Embryonic facial prominence (tissue), 1 donor: ENCODE measurements around the gene CSF1R.

Experiments
- DNase-seq: peaks from one replicate; pipeline ENCODE4 v3.0.0-alpha.2; 2016; ENCODE audit errors: extremely low spot score

The CSF1R gene

DNA sequence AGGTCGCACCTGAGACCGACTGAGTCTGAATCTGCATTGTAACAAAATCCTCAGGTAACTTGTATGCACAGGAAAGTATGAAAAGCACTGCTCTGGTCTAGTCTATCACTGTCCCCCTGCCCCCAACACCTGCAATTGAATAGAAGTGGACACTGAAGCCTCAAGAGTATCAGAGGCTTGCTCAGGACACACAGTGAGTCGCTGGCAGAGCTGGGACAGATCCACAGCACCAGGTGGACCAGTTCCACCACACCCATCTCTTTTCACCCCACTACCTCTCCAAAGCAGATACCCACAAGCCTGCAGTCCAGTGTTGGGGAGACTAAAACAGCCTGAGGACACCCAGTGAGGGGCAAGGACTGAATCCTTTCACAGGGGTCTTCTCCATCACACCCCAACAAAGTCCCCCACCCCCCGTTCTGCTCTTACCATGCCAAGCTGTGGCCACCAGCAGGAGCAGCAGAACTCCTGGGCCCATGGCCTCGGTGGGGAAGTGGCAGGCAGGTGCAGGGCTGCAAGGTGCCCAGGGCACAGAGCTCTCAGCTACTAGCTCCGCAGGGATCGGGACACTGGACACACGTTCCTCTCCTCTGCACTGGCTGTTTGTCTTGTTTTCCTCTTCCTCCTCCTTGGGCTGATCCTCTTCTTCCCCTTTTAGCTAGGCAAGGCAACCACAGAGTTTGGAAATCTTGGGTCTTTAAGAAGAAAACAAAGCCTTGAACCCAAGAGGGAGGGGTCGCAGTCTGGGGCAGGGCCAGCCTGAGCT lies at the start of gene CSF1R:
CSF1R (minus strand) TSS at position 605 of the 766 bp plus-strand sequence; CDS start at position 478, 127 bp downstream.
- no peak for DNase-seq

DNA sequence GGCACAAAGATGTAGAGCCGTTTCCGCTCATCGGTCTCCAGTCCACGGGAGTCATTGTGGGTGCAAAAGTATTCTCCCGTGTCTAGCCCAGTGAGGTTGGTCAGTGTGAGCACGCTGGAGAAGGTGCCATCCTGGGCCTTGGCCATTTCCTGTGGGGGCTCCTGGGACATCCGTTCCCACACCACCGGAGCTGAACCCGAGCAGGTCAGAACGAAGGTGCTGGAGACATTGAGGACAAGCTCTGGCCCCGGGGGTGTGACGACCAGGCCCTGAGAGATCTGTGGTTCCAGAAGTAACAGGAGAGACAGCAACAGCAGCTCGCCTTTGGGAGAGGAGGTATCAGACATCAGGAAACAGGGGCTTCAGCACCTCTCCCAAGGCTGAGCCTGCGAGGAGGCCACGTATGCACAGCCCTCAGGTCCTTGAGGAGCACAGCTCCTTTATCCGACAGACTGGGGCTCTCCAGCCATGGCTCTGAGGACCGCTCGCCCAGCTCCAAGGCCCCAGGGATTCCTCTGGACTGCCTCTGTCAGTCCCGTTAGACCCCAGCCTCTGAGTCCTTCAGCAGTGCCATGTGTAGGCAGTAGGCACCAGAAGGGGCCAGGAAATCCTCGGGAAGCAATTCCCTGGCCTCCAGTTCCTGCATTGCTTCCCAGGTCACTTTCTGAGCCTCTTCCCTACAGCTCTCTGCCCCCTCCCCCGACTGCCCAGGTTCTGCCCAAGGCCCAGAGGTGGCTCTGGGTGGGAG lies 49.4 kb upstream of the CSF1R start:
- DNase-seq: no peak

DNA sequence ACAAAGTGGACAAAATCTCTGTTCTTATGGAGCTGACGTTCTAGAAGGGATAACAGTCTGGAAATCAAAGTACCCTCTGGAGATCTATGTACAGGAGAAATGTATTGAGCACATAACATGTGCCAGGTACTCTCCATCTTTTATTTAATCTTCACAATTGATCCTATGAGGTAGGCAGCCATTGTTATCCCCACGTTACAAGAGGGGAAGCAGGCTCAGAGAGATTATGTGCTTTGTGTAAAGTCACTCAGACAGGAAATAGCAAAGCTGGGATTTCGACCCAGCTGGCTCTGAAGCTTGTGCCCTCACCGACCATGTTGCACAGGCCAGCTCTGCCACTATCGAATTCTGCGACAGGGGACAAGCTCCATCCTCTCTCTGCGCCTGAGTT lies 47.8 kb upstream of the CSF1R start:
- DNase-seq: no peak

DNA sequence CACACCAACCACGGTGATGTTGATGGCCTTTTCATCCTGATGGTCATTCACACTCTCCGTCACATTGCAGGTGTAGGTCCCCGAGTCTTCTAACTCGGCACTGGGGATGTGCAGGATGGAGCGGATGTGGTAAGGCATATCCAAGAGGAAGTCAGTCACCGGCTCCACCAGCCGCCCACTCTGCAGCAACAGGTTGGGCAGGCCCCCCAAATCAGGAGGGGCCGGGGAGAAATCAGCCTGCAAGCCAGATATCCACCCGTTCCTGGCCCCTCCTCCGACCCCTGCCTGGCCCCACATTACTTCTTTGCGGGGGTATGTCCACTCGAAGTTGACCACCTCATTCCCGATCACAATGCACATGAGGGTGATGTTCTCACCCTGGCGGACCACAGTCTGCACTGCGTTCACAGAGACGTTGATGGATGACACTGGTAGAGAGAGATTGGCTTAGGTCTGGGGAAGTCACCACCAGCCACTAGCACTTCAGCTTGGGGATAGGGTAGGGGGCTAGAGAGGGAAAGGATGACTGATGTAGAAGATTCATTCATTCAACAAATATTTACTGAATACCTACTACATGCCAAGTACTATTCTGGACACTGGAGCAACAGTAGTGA lies 47.3 kb upstream of the CSF1R start:
- DNase-seq: no peak

DNA sequence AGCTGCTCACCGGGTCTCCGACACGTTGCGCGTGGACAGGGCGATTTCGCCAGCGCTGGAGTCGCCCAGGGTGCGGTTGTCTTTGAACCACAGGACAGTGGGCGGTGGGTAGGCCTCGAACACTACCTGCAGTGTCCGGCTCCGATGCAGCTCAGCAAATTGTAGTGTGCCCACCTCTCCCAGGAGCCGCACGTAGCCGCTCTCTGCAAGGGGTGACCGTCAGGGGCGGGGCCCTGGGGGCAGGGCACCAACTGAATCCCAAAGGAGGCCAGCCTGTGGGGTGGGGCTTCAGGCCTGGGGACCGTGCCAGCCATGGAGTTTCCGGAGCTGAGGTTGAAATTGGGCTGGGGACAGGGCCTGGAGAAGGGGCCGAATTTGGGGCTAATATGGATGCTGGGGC lies 46.4 kb upstream of the CSF1R start:
- no peak for DNase-seq

DNA sequence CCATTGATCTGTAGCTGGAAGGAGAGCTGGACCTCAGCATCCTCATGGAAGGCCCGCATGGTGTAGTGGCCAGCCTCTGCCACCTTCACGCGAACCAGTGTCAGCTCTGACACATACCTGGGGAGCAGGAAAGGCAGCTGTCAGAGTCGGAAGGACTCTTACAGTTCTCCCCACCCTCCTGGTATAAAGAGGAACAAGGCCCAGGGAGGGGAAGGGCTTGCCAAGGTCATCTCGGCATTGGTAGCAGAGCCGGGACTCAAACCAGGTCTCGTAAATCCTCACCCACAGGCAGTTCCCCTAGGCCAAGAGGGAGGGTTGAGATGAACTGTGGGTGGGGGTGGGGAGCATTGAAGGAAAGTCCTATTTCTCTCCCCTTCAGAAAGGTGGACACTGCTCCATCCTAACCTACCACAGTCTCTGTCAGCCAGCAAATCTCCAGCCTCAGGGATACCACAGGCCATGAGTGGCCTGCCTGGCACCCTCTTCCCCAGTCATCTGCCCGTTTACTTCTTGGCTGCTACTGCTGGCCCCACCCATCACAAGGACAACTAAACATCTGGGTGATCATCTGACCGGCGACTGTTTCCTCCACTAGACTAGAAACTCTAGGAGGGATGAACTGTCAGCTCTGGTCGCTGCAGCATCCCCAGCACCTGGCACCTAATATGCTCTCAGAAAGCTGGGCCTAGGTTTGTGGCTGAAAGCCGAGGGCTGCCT lies 45.8 kb upstream of the CSF1R start:
- DNase-seq: no peak

DNA sequence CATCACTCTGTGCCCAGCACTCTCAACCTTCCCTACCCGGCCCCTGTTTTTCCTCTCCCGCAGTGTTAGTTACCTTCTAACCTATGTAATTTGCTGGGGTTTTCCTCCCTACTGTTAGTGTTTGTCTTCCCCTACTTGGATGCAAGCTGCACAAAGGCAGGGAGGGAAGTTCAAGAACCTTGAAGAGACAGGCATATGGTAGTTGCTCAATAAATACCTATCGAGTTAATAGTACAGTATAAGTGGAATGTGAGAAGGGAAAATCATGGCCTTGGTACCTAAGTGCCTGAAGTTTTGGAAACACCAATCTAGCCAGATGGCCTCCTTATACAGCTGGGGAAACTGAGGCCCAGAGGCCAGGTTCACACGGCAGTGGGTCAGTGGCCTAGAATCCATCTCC lies 45.1 kb upstream of the CSF1R start:
- DNase-seq: no peak

DNA sequence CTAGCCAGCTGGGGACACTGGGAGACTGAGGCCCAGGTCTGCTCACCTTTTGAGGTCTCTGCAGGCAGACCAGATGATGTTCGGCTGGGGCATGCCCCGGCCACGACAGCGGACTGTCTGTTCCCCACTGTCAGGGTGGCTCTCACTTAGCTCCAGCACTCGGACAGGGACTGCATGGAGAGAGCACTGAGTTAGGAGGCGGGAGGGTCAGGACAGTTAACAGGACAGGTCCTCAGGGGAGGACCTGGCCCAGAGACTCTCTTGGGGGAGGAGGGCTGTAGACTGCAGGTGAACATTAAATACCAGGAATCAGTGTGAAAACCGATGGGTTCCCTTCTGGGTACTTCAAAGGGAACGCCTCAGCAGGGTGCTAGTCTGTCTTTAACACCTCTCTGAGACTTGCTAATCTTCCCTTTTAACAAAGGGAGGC lies 44.2 kb upstream of the CSF1R start:
- DNase-seq: no peak

DNA sequence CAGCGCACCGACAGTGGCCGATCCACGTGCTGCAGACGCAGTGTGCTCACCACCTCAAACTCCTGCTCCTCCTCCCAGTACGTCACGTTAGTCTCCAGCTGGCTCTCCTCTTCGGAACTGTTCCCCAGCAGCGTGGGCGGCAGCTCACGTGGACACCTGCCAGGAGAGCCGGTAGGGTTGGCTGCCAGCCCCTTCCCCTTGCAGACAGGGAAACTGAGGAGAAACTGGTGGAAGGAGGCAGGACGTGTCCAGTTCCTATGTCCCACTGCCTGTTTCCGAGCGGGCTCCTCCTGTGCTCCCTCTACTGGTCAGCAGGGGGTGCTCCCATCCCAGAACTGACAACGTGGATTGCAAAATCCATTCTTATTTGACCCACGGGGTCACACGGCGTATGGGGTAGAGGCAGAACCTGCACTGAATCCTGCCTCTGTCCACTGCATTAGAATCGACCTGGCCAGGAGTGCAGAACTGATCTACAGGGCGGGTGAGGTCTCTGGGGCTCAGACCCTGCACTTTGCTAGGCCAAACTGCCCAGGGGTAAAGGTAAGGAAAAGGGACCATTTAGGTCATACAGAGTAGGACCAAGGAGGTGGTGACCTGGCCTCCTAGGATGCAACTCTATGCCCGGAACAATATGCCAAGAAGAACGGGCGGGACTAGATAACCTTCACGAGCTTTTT lies 43.6 kb upstream of the CSF1R start:
- DNase-seq: no peak

DNA sequence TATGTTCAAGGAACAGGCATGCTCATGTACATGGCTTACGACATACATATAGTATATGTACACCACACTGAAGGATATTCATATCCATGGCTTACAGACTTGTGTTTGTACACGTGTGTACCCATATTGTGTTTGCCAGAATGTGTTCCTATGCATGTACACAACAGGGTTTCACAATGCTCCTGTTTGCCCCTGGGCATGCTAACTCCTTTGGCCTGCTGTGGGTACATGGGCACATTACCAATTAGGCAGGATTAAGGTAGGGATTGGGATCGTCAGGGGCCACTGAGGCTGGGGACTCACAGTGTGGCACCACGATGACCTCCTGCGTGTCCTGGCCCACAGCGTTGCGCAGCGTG lies 43.1 kb upstream of the CSF1R start:
- DNase-seq: no peak

DNA sequence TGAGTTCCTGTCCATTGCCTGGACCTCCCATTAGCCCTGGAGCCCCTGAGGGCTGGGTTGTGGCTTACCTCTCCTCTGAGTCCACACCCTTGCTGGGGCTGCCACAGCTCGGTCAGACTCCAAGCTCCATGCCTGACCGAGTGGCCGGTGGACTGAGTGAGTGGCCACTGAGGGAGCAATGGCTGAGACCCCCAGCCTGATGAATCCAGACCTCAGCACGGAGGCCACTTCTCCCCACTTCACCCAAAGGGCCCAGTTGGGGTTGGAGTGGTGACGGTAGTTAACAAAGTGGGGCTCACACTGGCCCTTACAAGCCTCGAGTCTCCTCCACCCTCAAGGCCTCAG lies 40.5 kb upstream of the CSF1R start:
- DNase-seq: no peak

DNA sequence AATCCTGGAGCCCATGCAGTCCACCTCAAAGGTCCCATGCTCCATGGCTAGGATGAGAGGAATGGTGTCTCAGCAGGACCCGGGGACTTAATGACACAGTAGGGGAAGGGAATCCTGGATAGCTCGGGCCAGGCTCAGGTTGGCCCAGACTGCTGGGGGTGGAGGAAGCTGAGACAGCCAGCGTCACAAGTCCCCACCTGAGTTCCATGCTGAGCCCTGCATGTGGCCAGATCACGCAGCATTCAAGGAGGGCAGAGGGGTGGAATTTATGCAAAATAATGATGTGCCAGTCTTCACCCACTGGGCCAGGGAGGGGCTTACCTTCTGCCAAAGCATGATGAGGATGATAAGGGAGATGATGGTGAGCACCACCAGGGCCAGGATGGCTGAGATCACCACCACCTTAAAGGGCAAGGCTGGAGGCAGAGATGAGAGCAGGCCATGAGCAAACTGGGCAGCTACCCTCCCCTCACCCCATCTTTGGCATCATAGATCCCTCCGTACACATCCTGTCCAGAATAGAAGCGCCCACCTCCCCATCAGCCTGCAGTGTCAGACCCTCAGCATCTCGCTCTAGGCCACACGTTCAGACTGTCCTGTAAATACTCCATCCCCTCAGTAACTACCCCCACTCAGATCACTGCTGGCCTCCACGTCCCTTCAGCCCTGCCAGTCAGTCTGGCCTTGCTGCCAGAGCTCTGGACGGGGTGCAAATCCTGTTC lies 40.0 kb upstream of the CSF1R start:
- DNase-seq: no peak

DNA sequence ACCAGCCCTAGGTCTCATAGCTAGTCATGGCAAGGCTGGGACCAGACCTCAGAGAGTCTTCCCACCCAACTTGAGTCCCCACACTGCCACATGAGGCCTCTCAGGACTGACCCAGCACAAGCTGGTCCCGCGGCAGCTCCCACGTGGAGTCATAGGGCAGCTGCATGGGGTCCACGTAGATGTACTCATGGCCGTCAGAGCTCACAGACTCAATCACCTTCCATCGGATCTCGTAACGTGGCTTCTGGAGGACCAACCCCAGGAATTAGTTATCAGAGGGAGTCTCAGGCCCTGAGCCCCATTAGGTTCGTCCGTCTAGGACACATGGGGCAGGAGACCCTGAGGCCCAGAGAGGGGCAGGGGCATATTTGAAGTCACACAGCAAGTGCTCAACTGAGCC lies 39.0 kb upstream of the CSF1R start:
- no peak for DNase-seq

DNA sequence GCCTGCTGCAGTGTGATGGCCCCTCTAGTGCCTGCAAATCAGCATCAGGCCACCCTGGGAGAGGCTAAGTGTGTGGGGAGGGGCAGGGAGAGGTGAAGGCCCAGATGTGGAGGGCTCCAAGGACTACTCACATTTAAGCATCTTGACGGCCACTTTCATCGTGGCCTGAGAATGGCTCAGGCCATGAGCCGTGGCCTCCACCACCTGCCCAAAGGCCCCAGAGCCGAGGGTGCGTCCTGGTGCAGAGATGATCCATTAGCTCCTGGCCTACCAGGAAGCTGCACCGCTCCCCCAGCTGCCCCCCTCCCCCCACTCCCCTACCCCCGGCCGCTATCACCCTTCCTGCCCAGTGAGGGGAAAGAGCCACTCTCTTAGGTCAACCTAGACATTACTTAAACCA lies 38.2 kb upstream of the CSF1R start:
- no peak for DNase-seq

DNA sequence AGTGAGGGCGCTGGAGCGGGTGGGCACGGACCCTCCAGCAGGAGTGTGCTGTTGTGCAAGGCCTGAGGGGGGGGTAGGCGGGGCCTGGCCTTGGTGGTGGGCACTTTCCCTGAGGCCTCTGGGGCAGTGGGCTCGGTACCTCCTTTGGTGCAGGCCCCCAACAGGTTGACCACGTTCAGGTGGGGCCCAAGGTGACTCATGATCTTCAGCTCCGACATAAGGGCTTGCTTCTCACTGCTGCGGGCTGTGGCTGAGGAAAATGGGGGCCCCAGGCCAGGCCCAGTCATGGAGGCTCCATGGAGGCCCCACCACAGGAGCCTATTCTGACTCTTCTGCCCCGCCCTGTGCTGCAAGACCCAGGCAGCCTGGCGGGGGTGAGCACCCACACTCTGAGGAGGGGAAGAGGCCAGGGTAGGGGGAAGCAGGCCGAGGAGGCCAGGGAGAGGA lies 37.8 kb upstream of the CSF1R start:
- no peak for DNase-seq

DNA sequence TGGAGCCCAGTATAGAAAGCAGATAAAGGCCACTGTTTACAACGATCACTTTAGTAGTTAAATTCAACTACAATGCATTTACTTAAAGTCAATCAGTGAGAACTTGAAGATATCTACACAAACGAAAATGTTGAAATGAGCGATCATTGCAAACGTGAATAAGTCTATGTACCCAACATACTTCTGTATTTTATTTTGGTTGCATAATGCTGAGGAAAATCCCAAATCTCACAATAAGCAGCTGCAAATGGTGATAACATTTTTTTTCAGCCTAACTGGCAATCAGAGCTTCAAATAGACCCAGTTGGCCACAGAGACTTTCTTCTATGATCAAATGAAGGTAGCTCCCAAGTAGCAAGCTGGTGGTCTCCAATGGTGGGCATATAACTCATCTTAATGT lies 37.2 kb upstream of the CSF1R start:
- DNase-seq: no peak

DNA sequence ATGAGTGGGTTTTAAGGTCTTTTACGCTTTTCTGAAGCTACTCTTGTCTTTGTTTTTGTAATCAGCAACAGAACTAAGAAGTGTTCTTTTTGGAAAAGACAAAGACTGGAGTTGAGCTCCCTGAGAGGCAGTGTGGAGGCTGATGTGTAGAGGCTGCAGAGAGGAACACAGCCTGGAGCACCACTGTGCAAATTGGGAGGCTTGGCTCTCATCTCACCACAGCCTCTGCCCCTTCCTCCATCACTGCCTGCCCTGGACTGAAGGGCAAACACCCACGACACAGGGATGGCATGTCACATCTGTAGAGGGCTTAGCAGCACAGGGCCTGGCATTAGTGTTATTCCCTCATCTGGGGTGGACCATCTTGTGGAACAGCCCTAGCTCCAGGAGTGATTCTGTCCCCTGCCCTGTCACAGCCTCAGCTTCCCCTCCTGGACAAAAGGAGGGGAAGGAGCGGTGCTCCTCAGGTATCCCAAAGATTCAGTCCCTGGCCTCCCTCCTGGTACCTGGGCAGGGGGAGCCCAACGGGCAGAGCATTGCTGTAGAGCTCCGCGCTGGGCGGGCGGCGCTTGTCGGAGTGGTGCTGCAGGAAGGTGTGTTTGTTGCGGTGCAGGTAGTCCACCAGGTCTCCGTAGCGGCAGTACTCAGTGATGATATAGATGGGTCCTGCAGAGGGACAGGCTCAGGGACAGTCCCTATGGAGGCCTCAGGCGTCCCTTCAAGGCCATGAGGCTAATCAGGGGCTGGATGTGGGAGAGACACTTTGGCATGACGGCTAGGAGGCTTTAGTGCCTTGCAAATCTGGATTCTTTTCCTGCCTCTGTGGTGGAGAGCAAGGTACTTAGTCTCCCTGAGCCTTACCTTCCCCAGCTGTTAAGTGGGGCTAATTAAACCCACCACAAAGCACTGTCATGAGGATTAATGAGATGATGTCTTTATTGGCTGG lies 36.5 kb upstream of the CSF1R start:
- DNase-seq: no peak

DNA sequence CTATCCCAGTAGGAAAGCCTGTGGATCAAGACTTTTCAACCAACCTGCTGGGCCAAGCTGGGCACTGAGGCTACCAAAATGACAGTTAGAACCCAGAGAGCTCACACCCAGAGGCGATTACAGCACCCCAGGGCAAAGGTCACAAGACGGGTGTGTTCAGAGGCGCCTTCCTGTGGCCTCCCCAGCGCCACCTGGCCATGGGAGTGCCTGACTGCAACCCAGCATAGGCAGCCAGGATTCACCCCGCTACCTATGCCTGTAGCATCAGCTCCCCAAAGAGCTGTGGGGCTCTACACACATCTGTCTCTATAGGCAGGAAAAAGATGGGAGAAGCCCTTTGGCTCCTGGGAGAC lies 35.8 kb upstream of the CSF1R start:
- no peak for DNase-seq

DNA sequence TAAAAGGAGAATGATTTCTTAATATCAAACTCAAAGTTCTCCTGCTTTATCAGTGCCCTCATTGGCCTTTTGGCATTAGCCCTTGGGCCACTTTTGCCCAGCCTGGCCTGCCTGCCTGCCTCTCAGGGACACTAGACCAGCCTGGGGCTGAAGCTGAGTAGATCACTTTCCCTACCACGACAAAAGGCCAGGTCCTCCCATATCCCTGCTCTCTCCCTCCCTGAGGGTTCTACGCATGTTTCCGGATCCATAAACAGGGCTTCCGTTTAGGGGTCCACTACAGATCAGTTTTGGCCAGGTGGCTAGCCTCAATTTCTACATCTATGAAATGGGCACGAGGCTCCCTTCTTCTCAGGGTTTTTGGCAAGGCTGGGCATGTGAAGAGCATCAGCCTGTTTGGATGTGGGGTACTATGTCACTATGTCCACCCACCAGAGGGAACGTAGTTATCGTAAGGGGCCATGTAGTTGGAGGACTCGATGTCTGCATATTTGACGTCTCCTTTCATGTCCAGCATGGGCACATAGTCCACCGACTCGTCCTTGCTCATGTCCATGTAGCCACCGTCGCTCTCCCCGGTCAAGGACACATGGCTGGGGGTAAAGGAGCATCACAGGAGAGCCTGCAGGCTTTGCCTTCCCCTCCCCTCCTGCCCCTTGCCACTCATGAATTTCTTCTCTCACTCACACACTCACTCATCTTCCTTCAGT lies 35.2 kb upstream of the CSF1R start:
- no peak for DNase-seq
